HG03469 (cell line): ENCODE measurements around the gene HDAC6.

Source experiments
- ATAC-seq: cut with Tn5 transposase; IDR thresholded peaks from one replicate; pipeline ENCODE4 v1.9.1; 2021; ENCODE audit warnings: mild to moderate bottlenecking, moderate library complexity, moderate number of reproducible peaks; ENCODE audit not compliant: unreplicated experiment

Gene HDAC6

GRCh38 chrX:48801280-48802088, at the start of gene HDAC6:
HDAC6 (plus strand) TSS chrX:48802067; CDS start chrX:48802693, 626 bp downstream.
- ATAC-seq, result peak; percentile 71

- no peak for ATAC-seq
Measured at GRCh38 chrX:48752498-48752897, 49.4 kb upstream of the HDAC6 start.

GRCh38 chrX:48753708-48754228, 48.1 kb upstream of the HDAC6 start:
- ATAC-seq, result no peak

GRCh38 chrX:48754238-48754637, 47.6 kb upstream of the HDAC6 start:
- no peak for ATAC-seq

GRCh38 chrX:48761674-48762471, 40.0 kb upstream of the HDAC6 start, which contains the start of gene GLOD5:
GLOD5 (plus strand) TSS chrX:48761747; CDS start chrX:48761791, 44 bp downstream.
- ATAC-seq, result no peak

- no peak for ATAC-seq
Measured at GRCh38 chrX:48769230-48769629, 32.6 kb upstream of the HDAC6 start.

- ATAC-seq, result no peak
Measured at GRCh38 chrX:48770296-48770695, 31.6 kb upstream of the HDAC6 start.

- no peak for ATAC-seq
Measured at GRCh38 chrX:48772602-48773001, 29.3 kb upstream of the HDAC6 start.

- no peak for ATAC-seq
Measured at GRCh38 chrX:48776818-48777439, 24.9 kb upstream of the HDAC6 start.

GRCh38 chrX:48779399-48779798, 22.5 kb upstream of the HDAC6 start:
- ATAC-seq, result no peak

- ATAC-seq, result no peak
Measured at GRCh38 chrX:48781705-48782104, 20.2 kb upstream of the HDAC6 start.

- no peak for ATAC-seq
Measured at GRCh38 chrX:48782216-48782615, 19.7 kb upstream of the HDAC6 start.

GRCh38 chrX:48782795-48783194, 19.1 kb upstream of the HDAC6 start:
- ATAC-seq, result no peak

- no peak for ATAC-seq
Measured at GRCh38 chrX:48784726-48785125, 17.1 kb upstream of the HDAC6 start.

- ATAC-seq, result no peak
Measured at GRCh38 chrX:48785186-48785539, 16.7 kb upstream of the HDAC6 start.

GRCh38 chrX:48785540-48786214, 16.2 kb upstream of the HDAC6 start:
- no peak for ATAC-seq

GRCh38 chrX:48786341-48786800, 15.5 kb upstream of the HDAC6 start, which contains the start of gene GATA1:
GATA1 (plus strand) TSS chrX:48786590; CDS start chrX:48791110, 4,520 bp downstream.
- ATAC-seq, result no peak

GRCh38 chrX:48786825-48787504, 14.9 kb upstream of the HDAC6 start:
- ATAC-seq, result no peak

- ATAC-seq, result no peak
Measured at GRCh38 chrX:48787505-48788443, 14.1 kb upstream of the HDAC6 start.
